ENCODE results near the gene EID3. TPM values are rescaled to one million over a fixed set of nuclear protein-coding genes. Genes with fewer than 3 reads are reported as not detected.

The EID3 gene
- total RNA-seq, 1 experiment from 2014 or later = 3.0 TPM

DNA sequence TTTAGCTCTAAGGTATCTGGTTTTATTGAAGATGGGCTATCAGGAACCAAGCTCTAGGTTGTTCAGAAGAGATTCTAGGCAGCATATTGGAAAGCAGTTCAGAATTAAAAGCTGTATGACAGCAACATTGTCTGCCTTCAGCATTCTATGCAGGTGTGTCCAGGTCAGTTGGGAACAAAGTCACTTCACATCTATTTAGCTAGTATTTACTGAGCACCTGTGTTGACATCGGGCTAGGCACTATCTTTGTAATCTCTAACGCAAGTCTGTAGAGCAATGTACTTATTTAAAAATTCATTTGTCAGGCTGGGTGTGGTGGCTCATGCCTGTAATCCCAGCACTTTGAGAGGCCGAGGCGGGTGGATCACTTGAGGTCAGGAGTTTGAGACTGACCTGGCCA, 6.8 kb upstream of the EID3 start:
- no peaks in the 10 kb centered on the region for H3K9me2 ChIP-seq (ENCODE audit: insufficient read depth)
- BruUV-seq (replicated peaks) = no TSS peak
- DNase-seq (ENCODE audit: low read depth, low spot score) (no peak), ATAC-seq (no peak)
- ChIA-PET RAD21 (ENCODE audit: low non-redundant PET in 1 of 2, low total read pairs in 2 of 2, uncharacterized antibody in 2 of 2, unreplicated experiment in 2 of 2) (no interaction called here), POLR2A (interaction anchor here (2.0 kb wide), 1 partner anchor 9 kb away, joined by 8 read pairs; no protein-coding TSS in a partner anchor), CTCF (interaction anchor here (1.4 kb wide), 1 partner anchor 78 kb away, joined by 4 read pairs; no protein-coding TSS in a partner anchor)
- TF ChIP-seq SRF (IDR thresholded peaks at IDR 0.05; ENCODE audit: low read depth) (no peak), POLR2AphosphoS5 (IDR thresholded peaks at IDR 0.05; ENCODE audit: low read depth, low read length) (no peak)
- H3K4me1 ChIP-seq (ENCODE audit: control insufficient read depth in 1 of 2, insufficient read depth in 2 of 2, low read length in 2 of 2) = peaks cover 19 to 67% of the 10 kb centered on the region in 2 experiments; a peak in 3 of 4 replicates
- H3K4me3 ChIP-seq (replicated peaks in 1 of 2; ENCODE audit: low read depth in 1 of 2, low read length in 2 of 2) = no peak overlapping the region
- intact Hi-C loops (cut with micrococcal nuclease) = no loop called here
- H3K27ac ChIP-seq (ENCODE audit: low read depth, low read length) = no peak overlapping the region
- H3K9me3 ChIP-seq (ENCODE audit: control insufficient read depth in 1 of 2, insufficient read depth in 1 of 2, low read depth in 1 of 2, low read length in 2 of 2) = no peaks in the 10 kb centered on the region
- no peak overlapping the region for H3K4me2 ChIP-seq (ENCODE audit: low read length)
- no peak overlapping the region for H3K9ac ChIP-seq (ENCODE audit: low read length)
- H3K79me2 ChIP-seq (ENCODE audit: insufficient read depth, low read length) = peaks cover 100% of the 10 kb centered on the region
- H2AFZ ChIP-seq (ENCODE audit: low read depth, low read length, poor library complexity, severe bottlenecking) = no peak overlapping the region
- H3K27me3 ChIP-seq (ENCODE audit: insufficient read depth, low read length) = no peaks in the 10 kb centered on the region
- H3K36me3 ChIP-seq (ENCODE audit: control insufficient read depth in 1 of 2, insufficient read depth in 2 of 2, low read length in 2 of 2) = peaks cover 30 to 62% of the 10 kb centered on the region in 2 experiments
- peaks cover 51% of the 10 kb centered on the region; the same call in 1 of the 2 replicates for H4K20me1 ChIP-seq (ENCODE audit: insufficient read depth)

DNA sequence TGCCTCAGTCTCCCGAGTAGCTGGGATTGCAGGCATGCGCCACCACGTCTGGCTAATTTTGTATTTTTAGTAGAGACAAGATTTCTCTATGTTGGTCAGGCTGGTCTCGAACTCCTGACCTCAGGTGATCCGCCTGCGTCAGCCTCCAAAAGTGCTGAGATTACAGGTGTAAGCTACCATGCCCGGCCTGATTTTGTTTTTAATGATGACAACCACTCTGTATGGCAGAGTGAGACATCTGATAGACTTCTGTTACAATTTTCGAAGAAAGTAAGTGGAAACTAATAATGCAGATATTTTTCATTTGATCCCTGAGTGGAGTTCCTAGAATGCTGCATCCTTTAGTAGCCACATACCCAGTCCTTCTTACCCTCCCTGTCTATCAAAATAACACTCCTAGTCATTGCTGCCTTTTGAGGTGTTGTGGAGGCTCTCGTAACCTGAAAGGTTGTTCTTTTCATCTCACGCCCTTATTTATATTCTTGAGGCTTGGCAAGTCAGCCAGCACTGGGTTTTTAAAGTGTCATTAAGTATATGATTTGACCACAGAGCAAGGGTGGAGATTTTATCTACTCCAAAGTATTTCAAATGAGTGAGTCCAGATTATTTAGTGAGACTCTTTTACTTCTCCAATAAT, 5.9 kb upstream of the EID3 start:
- no peak overlapping the region for H3K27ac ChIP-seq (ENCODE audit: low read depth, low read length)
- DNase-seq (ENCODE audit: low read depth, low spot score) (no peak), ATAC-seq (no peak)
- no peaks in the 10 kb centered on the region for H3K27me3 ChIP-seq (ENCODE audit: insufficient read depth, low read length)
- no peaks in the 10 kb centered on the region for H3K9me3 ChIP-seq (ENCODE audit: control insufficient read depth in 1 of 2, insufficient read depth in 1 of 2, low read depth in 1 of 2, low read length in 2 of 2)
- no peak overlapping the region for H3K4me3 ChIP-seq (replicated peaks in 1 of 2; ENCODE audit: low read depth in 1 of 2, low read length in 2 of 2)
- no peak overlapping the region for H2AFZ ChIP-seq (ENCODE audit: low read depth, low read length, poor library complexity, severe bottlenecking)
- RAD21 ChIA-PET (ENCODE audit: low non-redundant PET in 1 of 2, low total read pairs in 2 of 2, uncharacterized antibody in 2 of 2, unreplicated experiment in 2 of 2) = interaction anchor here in 1 of 2 experiments (0.7 kb wide), 1 partner anchor 10 kb away, joined by 3 read pairs; no protein-coding TSS in a partner anchor
- peaks cover 25 to 59% of the 10 kb centered on the region in 2 experiments for H3K36me3 ChIP-seq (ENCODE audit: control insufficient read depth in 1 of 2, insufficient read depth in 2 of 2, low read length in 2 of 2)
- CTCF ChIA-PET = no interaction called here
- H3K9me2 ChIP-seq (ENCODE audit: insufficient read depth) = no peaks in the 10 kb centered on the region
- peaks cover 15 to 62% of the 10 kb centered on the region in 2 experiments; a peak in 3 of 4 replicates for H3K4me1 ChIP-seq (ENCODE audit: control insufficient read depth in 1 of 2, insufficient read depth in 2 of 2, low read length in 2 of 2)
- no peak overlapping the region for H3K9ac ChIP-seq (ENCODE audit: low read length)
- POLR2A ChIA-PET = interaction anchor here (3.3 kb wide), 1 partner anchor 10 kb away, joined by 11 read pairs; no protein-coding TSS in a partner anchor
- peaks cover 55% of the 10 kb centered on the region; the same call in 1 of the 2 replicates for H4K20me1 ChIP-seq (ENCODE audit: insufficient read depth)
- intact Hi-C loops (cut with micrococcal nuclease) = no loop called here
- BruUV-seq (replicated peaks) = no TSS peak
- peaks cover 100% of the 10 kb centered on the region for H3K79me2 ChIP-seq (ENCODE audit: insufficient read depth, low read length)
- H3K4me2 ChIP-seq (ENCODE audit: low read length) = no peak overlapping the region
- no peak for TF ChIP-seq CBX3 (IDR thresholded peaks at IDR 0.05; ENCODE audit: low read depth)
- TF ChIP-seq YY1 (IDR thresholded peaks at IDR 0.05; ENCODE audit: extremely low read depth, insufficient replicate concordance, low read depth, low read length) = no peak
- TF ChIP-seq, protein P1, sequence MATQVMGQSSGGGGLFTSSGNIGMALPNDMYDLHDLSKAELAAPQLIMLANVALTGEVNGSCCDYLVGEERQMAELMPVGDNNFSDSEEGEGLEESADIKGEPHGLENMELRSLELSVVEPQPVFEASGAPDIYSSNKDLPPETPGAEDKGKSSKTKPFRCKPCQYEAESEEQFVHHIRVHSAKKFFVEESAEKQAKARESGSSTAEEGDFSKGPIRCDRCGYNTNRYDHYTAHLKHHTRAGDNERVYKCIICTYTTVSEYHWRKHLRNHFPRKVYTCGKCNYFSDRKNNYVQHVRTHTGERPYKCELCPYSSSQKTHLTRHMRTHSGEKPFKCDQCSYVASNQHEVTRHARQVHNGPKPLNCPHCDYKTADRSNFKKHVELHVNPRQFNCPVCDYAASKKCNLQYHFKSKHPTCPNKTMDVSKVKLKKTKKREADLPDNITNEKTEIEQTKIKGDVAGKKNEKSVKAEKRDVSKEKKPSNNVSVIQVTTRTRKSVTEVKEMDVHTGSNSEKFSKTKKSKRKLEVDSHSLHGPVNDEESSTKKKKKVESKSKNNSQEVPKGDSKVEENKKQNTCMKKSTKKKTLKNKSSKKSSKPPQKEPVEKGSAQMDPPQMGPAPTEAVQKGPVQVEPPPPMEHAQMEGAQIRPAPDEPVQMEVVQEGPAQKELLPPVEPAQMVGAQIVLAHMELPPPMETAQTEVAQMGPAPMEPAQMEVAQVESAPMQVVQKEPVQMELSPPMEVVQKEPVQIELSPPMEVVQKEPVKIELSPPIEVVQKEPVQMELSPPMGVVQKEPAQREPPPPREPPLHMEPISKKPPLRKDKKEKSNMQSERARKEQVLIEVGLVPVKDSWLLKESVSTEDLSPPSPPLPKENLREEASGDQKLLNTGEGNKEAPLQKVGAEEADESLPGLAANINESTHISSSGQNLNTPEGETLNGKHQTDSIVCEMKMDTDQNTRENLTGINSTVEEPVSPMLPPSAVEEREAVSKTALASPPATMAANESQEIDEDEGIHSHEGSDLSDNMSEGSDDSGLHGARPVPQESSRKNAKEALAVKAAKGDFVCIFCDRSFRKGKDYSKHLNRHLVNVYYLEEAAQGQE (IDR thresholded peaks at IDR 0.05; ENCODE audit: low read depth) = no peak
- TF ChIP-seq, protein P2, sequence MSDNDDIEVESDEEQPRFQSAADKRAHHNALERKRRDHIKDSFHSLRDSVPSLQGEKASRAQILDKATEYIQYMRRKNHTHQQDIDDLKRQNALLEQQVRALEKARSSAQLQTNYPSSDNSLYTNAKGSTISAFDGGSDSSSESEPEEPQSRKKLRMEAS (IDR thresholded peaks at IDR 0.05) = no peak
- TF ChIP-seq SRF (IDR thresholded peaks at IDR 0.05; ENCODE audit: low read depth) = no peak
- no peak for TF ChIP-seq CEBPB (IDR thresholded peaks at IDR 0.05; ENCODE audit: low read depth)
- no peak for TF ChIP-seq EGR1 (IDR thresholded peaks at IDR 0.05; ENCODE audit: low read depth)
- TF ChIP-seq SIN3A (IDR thresholded peaks at IDR 0.05; ENCODE audit: low read depth) = no peak
- TF ChIP-seq, protein P3, sequence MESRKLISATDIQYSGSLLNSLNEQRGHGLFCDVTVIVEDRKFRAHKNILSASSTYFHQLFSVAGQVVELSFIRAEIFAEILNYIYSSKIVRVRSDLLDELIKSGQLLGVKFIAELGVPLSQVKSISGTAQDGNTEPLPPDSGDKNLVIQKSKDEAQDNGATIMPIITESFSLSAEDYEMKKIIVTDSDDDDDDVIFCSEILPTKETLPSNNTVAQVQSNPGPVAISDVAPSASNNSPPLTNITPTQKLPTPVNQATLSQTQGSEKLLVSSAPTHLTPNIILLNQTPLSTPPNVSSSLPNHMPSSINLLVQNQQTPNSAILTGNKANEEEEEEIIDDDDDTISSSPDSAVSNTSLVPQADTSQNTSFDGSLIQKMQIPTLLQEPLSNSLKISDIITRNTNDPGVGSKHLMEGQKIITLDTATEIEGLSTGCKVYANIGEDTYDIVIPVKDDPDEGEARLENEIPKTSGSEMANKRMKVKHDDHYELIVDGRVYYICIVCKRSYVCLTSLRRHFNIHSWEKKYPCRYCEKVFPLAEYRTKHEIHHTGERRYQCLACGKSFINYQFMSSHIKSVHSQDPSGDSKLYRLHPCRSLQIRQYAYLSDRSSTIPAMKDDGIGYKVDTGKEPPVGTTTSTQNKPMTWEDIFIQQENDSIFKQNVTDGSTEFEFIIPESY (IDR thresholded peaks at IDR 0.05; ENCODE audit: extremely low read depth, insufficient replicate concordance, low read length) = no peak
- no peak for TF ChIP-seq ZNF274 (IDR thresholded peaks at IDR 0.05; ENCODE audit: low read depth, low read length)
- TF ChIP-seq FOSL1 (IDR thresholded peaks at IDR 0.05; ENCODE audit: low read depth) = no peak
- TF ChIP-seq TCF7L2 (IDR thresholded peaks at IDR 0.05; ENCODE audit: borderline replicate concordance, extremely low read depth, insufficient read depth, insufficient read length) = no peak
- TF ChIP-seq POLR2AphosphoS5 (IDR thresholded peaks at IDR 0.05; ENCODE audit: low read depth, low read length) = no peak; the same call in 1 of the 2 replicates
